HepG2 (cell line): ENCODE results near the gene ALDH16A1. TPM values are rescaled to one million over a fixed set of nuclear protein-coding genes. Genes with fewer than 3 reads are reported as not detected.

Source experiments
- BCL3 ChIP-seq: sonication (generic); formaldehyde crosslinking; IDR thresholded peaks from 2 replicates; pipeline ENCODE4 v1.5.1; 2020; ENCODE audit warnings: mild to moderate bottlenecking, missing genetic modification reagents, moderate library complexity
- CCAR2 ChIP-seq: fragments of 200-400 bp; formaldehyde crosslinking; optimal IDR thresholded peaks from 2 replicates; pipeline ENCODE3; 2018; ENCODE audit warnings: low read depth, mild to moderate bottlenecking, low read length, moderate library complexity
- HNRNPH1 ChIP-seq: fragments of 200-400 bp; formaldehyde crosslinking; optimal IDR thresholded peaks from 2 replicates; pipeline ENCODE3; 2017; ENCODE audit warnings: mild to moderate bottlenecking, low read depth, low read length
- HNRNPK ChIP-seq: fragments of 200-400 bp; formaldehyde crosslinking; IDR thresholded peaks from 2 replicates; pipeline ENCODE4 v1.6.1; 2018; ENCODE audit warnings: low read length, low read depth, moderate library complexity, mild to moderate bottlenecking; ENCODE audit not compliant: poor library complexity, severe bottlenecking
- MBNL3 ChIP-seq: fragments of 250-450 bp; sonication (Bioruptor Pico); conservative IDR thresholded peaks from 2 replicates; pipeline ENCODE4 v1.8.0; 2022; ENCODE audit warnings: mild to moderate bottlenecking, inconsistent platforms
- NFIB ChIP-seq: sonication (generic); formaldehyde crosslinking; IDR thresholded peaks from 2 replicates; pipeline ENCODE4 v1.9.0; 2021; ENCODE audit warnings: missing genetic modification reagents, mild to moderate bottlenecking, borderline replicate concordance
- PLRG1 ChIP-seq: fragments of 450-650 bp; conservative IDR thresholded peaks from 2 replicates; pipeline ENCODE4 v1.6.1; 2016
- POLR2AphosphoS2 ChIP-seq: IDR thresholded peaks from 2 replicates; pipeline ENCODE4 v1.6.1; 2011; ENCODE audit warnings: low read depth, low read length, improper control_type of control experiment
- POLR2AphosphoS5 ChIP-seq: IDR thresholded peaks from 2 replicates; pipeline ENCODE4 v1.6.1; 2012; ENCODE audit warnings: low read depth, low read length
- PRDM10 ChIP-seq: sonication (generic); formaldehyde crosslinking; IDR thresholded peaks from 2 replicates; pipeline ENCODE4 v1.4.0; 2020; ENCODE audit warnings: low read depth, missing genetic modification reagents
- PRDM15 ChIP-seq: sonication (generic); formaldehyde crosslinking; IDR thresholded peaks from 2 replicates; pipeline ENCODE4 v1.4.0; 2020; ENCODE audit warnings: missing genetic modification reagents
- RCOR2 ChIP-seq: IDR thresholded peaks from 2 replicates; pipeline ENCODE4 v1.6.1; 2016; ENCODE audit warnings: missing biosample characterization, missing genetic modification reagents
- REPIN1 ChIP-seq: sonication (generic); formaldehyde crosslinking; IDR thresholded peaks from 2 replicates; pipeline ENCODE4 v1.8.0; 2022; ENCODE audit warnings: missing genetic modification reagents, low read depth, mild to moderate bottlenecking, borderline replicate concordance
- ZNF143 ChIP-seq: sonication (generic); formaldehyde crosslinking; IDR thresholded peaks from 2 replicates; pipeline ENCODE4 v1.4.0; 2020; ENCODE audit warnings: missing genetic modification reagents
- ZNF232 ChIP-seq: sonication (generic); formaldehyde crosslinking; IDR thresholded peaks from 2 replicates; pipeline ENCODE4 v1.4.0; 2020; ENCODE audit warnings: missing genetic modification reagents, borderline replicate concordance
- ZNF260 ChIP-seq: sonication (generic); formaldehyde crosslinking; IDR thresholded peaks from 2 replicates; pipeline ENCODE4 v1.4.0; 2020; ENCODE audit warnings: missing genetic modification reagents, low read depth, mild to moderate bottlenecking, borderline replicate concordance
- ZNF33B ChIP-seq: sonication (generic); formaldehyde crosslinking; IDR thresholded peaks from 2 replicates; pipeline ENCODE4 v1.5.1; 2020; ENCODE audit warnings: mild to moderate bottlenecking, missing genetic modification reagents
- ZNF792 ChIP-seq: IDR thresholded peaks from 2 replicates; pipeline ENCODE4 v1.6.1; 2016
- polyA plus RNA-seq, 8 experiments: library from polyadenylated mRNA; depleted of rRNA in 3 of 8; stranded (reverse) in 7 of 8; unstranded in 1 of 8; fragments of >200 nt; fragmentation: Illumina TruSeq in 4 of 8; extraction: Trizol in 4 of 8; gene quantifications; 2 replicates each; pipeline versions ENCODE4 v1.2.1 to v1.2.3, GENCODE V29; 2011 to 2016; ENCODE audit warnings: low read depth in 4 of 8, missing spikeins in 1 of 8, mixed read lengths in 1 of 8; ENCODE audit not compliant: insufficient read depth in 1 of 8
- total RNA-seq, 5 experiments: library from RNA; depleted of rRNA; stranded (reverse); fragments of >200 nt; fragmentation: Illumina TruSeq; extraction: Trizol; gene quantifications; 2 replicates each; pipeline ENCODE4 v1.2.3, GENCODE V29; 2016; ENCODE audit warnings: low read depth in 1 of 5

Gene ALDH16A1
- total and polyA plus RNA-seq, 2 of the 13 experiments (the other 11 are each of a cell fraction or from before 2014, with no cell fraction given), result 8.4 to 34.9 TPM

- TF ChIP-seq PRDM10 (CRISPR knock-in tag), result no peak
- TF ChIP-seq NFIB (CRISPR knock-in tag), result no peak
- no peak for TF ChIP-seq ZNF260 (CRISPR knock-in tag)
- TF ChIP-seq PRDM15 (CRISPR knock-in tag), result 0 out of 2 replicates have a peak, but pooled peaks have one; percentile 38
- TF ChIP-seq HNRNPH1, result peak; percentile 81
- peak; percentile 50 for TF ChIP-seq HNRNPK
- peak; percentile 4; the same call in 1 of the 2 replicates for TF ChIP-seq ZNF792 (CRISPR knock-in tag)
- TF ChIP-seq PLRG1, result no peak
- peak; percentile 1; the same call in 1 of the 2 replicates for TF ChIP-seq RCOR2 (CRISPR knock-in tag)
- TF ChIP-seq ZNF33B, result 0 out of 2 replicates have a peak, but pooled peaks have one; percentile 50
- no peak for TF ChIP-seq MBNL3 (CRISPR knock-in tag)
- TF ChIP-seq POLR2AphosphoS5, result peak; percentile 99
- TF ChIP-seq CCAR2, result no peak
- TF ChIP-seq BCL3 (CRISPR knock-in tag), result peak; percentile 40; the same call in 1 of the 2 replicates
- TF ChIP-seq ZNF143, result peak; percentile 92
- peak; percentile 21; the same call in 1 of the 2 replicates for TF ChIP-seq REPIN1 (CRISPR knock-in tag)
- 0 out of 2 replicates have a peak, but pooled peaks have one; percentile 36 for TF ChIP-seq POLR2AphosphoS2
- no peak for TF ChIP-seq ZNF232
Measured at GRCh38 chr19:49453013-49453756, at the start of gene ALDH16A1 (continued).
